Right renal pelvis (tissue), 4 donors: ENCODE results near the gene LPA. TPM values are rescaled to one million over a fixed set of nuclear protein-coding genes. Genes with fewer than 3 reads are reported as not detected.

Source experiments
- DNase-seq, 4 donors: peaks; one replicate each; pipeline ENCODE4 v3.0.0-alpha.2; 2013; ENCODE audit warnings: low read depth in 4 of 4, low spot score in 3 of 4, missing footprints in 1 of 4
- polyA plus RNA-seq, 4 donors: library from polyadenylated mRNA; unstranded; fragments of 120-200 nt; gene quantifications; one replicate each; pipeline ENCODE4 v1.2.1, GENCODE V29; 2013; ENCODE audit not compliant: insufficient read length in 4 of 4

Gene LPA
- polyA plus RNA-seq, 4 donors = 0.06 to 0.25 (median 0.17) TPM

DNA sequence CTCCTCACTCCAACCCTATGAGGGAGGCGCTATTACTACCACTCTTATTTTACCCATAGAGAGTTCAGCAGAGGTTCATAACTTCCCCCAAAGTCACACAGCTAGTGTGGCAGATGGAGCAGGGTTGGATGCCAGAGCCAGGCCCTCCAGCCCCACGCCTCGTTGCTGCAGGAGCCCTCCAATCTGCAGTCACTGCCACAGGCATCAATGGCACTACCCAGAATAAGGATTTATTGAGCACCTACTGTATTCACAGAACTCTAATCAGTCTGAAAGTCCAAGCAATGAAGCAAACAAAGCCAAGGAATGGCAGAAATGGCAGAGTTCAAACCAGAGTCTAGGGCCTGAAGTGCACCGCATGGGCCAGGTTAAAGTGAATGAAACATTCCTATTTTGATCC, 144.9 kb downstream of the LPA start:
- DNase-seq = no peak

DNA sequence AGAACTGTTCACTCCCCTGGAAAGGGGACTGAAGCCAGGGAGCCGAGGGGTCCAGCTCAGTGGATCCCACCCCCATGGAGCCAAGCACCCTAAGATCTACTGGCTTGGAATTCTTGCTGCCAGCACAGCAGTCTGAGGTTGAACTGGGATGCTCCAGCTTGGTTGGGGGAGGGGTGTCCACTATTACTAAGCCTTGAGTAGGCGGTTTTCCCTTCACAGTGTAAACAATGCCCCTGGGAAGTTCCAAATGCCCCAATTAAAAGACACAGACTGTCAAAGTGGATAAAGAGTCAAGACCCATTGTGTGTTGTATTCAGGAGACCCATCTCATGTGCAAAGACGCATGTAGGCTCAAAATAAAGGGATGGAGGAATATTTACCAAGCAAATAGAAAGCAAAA, 150.2 kb downstream of the LPA start:
- no peak for DNase-seq

DNA sequence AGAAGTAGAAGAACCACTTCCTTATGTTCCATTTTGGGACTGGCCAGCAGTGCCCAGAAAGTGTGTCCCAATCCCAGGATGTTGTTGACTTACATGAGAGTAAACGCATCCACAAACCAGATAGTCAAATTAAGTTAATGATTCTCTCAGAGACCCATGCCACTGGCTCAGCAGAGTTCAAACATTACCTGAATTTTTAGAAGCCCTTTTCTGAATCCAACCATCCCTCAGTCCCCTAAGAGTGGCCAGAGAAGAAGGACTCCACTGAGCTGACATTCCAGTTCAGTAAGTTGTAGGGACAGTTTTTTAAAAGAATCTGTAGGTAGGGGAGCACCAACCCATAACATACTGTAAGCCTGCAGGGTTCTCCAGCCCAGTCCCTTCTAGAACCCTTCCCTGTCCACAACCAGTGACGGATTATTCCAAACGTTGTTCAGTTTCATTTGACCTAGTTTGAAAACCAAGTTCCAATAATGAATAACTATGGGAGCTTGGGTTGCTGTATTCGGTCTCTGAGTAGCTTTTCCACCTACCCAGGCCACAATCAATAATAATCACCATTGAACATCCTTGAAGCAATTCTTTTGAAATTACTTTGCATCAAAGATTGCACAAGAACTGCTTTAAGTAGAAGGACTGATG, 153.0 kb downstream of the LPA start:
- DNase-seq = no peak

DNA sequence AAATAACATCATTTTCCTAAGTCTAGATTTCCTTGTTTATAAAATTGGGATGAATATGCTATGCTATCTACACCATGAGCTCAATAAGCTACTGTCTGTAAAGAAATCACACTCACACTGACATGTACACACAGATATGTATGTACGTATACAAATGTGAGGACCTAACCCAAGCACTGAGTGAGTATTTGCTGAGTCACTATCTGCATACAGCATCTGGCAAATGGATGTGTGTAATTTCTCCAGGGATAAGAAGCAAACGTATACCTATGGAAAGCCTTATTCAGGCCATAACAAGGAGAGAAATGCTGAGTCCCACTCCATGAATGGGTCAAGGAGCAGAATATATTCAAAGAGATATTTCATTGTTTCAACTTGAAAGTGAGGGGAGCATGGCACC, 153.9 kb downstream of the LPA start:
- no peak for DNase-seq

DNA sequence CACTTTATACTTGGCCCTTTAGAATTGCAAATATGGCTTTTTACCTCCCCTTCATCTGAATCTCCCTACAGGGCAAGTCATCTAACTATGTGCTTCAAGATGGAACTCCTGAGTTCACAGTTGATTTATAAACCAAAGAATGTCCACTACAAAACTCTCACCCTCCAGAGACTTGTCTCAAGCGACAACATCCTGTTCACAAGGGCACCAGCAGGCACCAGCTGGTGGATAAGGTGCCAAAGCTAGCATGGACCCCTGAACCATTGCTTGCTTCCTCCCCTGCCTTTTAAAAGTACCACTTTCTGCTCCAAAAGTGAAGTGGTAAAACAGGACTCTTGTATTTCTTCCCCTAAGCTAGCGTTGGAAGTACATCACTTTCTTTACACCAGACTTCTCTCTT, 154.5 kb downstream of the LPA start:
- DNase-seq = no peak

DNA sequence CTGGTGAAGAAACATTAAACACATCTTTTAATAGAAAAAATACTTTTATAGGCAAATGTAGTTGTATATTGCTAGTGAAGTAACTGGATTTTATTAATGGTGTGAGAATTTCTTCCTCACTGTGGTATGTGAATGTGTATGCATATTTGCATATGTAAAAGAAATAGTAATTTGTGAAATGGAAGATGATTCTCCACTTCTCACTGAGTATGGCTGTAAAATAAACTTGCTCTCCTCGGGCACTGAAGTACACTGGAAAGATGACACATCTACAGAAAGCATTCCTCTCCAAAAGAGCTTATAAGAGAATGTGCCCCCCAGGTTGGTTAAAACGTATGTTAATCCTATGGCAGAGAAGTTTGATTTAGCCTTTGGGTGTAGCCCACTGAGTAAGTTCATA, 155.5 kb downstream of the LPA start:
- no peak for DNase-seq

DNA sequence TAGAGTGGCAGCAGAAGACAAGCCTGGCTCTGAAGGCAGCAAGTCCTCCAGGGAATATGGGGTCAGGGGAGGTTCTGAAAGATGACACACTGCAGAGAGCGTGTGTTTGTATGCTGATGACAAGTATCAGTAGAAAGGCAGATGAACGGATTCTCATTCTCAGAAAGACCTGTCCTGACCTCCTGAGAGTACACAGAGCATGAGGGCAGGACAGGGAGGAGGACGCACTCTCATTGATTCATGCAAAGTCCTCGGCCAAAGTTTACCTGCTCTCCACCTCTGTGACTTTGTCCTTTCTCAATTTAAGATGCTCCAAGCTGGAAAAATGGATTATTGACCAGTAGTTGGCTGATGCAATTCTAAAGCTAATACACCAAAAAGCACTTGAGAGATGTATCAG, 156.7 kb downstream of the LPA start:
- no peak for DNase-seq

DNA sequence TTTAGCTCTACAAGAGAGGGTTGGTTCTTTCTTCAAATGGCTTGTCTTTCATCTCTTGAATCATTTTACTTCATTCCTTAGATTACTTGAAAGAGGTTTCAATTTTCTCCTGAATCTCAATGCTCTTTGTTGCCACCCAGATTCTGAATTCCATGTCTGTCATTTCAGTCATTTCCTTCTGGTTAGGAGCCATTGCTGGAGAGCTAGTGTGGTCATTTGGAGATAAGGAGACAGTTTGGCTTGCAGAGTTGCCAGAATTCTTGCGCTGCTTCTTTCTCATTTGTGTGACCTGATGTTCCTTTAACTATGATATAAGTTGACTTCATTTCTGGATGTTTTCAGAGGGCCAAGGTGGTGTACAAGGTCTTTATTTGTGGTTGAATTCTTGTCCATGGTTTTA, 158.1 kb downstream of the LPA start:
- no peak for DNase-seq

DNA sequence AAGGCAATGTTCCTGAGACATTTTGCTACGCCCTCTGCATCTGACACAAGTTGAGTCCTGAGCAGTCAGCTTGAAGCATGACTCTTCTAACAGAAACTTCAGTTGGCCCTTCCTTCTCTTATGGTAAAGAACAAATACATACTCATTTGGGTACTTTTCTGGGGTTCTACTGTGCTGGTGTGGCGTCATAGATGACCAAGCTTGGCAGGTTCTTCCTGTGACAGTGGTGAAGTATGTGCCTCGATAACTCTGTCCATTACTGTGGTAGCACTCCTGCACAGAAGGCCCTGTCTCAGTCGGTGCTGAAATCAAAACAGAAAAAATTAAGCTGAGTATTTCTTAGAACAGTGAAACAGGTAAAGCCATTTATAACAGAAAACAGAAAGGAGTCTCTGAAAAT, 163.4 kb downstream of the LPA start:
- DNase-seq = no peak

DNA sequence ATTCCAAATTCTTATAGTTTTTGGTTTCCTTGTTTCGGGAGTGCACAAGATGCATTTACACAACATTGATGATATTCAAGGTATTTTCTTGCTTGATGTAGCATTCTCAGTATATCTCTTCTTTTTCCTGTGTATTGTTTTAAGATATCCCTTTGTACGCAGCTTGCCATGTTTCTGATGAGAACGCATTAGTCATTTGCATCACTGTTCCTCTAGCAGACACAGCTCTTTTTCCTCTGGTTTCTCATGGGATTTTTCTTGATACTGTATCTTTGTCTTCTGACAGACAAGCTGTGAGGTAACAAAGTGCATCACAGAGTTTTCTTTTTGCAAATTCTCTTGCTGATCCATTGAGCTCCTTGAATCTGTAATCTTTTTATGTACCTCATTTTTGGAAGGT, 169.5 kb downstream of the LPA start:
- DNase-seq = no peak

DNA sequence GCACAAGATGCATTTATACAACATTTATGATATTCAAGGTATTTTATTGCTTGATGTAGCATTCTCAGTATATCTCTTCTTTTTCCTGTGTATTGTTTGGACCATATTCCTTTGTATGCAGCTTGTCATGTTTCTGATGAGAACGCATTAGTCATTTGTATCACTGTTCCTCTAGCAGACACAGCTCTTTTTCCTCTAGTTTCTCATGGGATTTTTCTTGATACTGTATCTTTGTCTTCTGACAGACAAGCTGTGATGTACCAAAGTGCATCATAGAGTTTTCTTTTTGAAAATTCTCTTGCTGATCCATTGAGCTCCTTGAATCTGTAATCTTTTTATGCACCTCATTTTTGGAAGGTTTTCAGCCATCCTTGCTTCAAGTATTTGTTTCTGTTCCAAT, 175.0 kb downstream of the LPA start:
- DNase-seq = no peak

DNA sequence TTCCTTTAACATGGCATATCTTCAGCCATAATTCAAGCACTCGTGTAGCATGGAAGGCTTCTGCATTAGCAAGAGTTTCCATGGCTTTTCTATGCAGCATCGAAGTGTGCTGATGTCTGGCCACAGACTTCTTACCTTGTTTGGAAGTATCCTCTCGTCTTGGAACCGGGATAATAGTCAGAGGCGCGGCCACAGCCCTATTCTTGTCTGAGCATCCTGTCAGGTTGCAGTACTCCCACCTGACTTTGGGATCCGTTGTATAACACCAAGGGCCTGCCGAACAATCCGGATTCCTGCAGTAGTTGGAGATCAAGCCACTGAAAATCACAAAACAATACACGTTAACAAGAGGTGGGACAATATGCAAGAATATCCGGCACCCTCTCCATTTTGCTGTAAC, 177.0 kb downstream of the LPA start:
- DNase-seq = no peak

Other genes starting within 250 kb of the LPA start
- gene PLG, start 38.0 kb upstream of the LPA start, polyA plus RNA-seq = 10 to 100 TPM in 2 of 4 donors, 1 to 10 TPM in 2; 2.5 to 23.4 (median 14.0) TPM